HuH-7.5 (cell line): ENCODE data around the gene SLC35F3.

Experiments used
- DNase-seq: peaks from one replicate; pipeline ENCODE4 v3.0.0; 2011; ENCODE audit warnings: low spot score

SLC35F3 gene

DNA sequence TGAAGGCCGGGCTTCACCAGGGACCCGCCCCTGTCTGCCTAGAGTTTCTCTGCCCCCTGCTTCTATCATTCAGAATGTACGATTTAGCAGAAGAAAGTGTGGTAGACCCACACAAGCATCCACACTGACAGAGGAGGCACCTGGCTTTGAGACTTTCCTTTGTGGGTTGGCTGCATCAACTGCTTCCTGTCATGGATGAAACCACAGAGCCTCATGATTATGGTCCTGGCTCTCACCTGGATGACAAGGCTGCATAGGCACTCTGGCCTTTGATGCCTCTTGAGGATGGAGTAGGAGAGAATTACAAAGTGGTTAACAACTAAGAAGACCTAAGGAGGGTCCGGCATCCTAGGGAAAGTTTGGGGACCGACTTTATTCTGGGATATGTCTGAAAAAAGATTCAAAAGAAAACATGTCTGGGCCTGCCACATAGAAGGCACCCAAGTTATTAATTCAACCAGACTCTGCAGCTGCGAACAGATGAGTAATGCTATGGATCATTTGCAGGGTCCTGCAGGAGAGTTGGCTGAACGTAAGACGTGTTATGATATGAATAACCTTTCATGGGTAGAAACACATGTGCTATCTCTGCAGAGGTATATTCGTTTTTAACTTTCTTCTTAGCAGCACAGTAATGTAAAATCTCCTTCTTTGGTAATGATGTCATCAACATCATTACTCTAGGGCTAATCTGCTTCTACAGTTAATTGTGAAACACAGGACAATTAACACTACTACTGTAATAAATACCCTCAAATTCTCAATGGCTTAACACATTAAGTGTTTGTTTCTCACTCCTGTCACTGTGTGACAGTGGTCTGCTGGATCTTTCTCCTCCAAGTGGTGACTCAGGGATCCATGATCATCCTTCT is 136.2 kb downstream of the SLC35F3 start:
- DNase-seq: no peak

DNA sequence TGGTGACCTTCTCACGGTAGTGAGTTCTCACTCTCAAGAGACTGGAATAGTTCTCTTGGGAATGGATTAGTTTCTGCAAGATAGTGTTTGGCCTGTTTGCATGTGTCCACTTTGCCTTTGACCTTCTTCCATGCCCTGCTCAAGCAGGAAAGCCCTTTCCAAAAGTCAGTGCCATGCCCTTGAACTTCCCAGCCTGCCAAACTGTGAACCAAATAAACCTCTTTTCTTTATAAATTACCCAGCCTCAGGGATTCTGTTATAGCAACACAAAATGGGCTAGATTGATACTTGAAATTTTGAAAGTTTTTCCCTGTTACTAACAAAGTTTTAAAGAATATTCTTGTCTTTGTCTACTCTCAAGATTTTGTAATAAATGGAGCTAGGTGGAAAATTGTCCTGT is 139.6 kb downstream of the SLC35F3 start:
- DNase-seq: no peak

DNA sequence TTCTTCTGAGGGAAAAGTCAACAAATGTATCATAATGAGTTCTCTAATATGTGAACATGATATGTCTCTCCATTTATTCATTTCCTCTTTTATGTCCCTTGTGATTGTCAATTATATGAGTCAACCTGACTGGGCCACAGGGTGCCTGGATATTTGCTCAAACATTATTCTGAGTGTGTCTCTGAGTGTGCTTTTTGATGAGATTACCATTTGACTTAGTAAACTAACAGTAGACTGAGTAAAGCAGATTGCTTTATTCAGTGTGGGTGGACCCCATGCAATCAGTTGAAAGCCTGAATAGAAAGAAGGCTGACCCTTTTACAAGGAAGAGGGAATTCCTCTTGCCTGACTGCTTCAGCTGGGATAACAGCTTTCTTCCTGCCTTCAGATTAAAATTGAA is 142.6 kb downstream of the SLC35F3 start:
- DNase-seq: no peak

DNA sequence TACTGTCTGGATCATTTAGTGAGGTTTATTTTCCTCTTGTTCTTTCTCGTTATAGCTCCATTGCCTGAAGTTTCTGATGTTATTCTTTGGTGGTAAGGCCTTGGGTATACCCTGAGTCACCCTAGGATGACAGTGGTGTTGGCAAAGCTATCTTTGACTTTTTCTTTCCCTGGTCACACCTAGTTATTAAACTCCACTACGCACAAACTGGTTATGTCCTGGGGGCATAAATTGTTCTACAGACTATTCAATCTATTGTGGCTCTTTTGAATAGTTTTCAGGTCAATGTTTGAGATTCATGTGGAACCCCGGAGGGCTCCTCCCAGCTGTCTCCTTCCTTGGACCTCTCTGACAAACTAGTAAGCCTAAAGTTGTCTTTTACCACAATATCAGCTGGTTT is 157.7 kb downstream of the SLC35F3 start:
- DNase-seq: no peak

DNA sequence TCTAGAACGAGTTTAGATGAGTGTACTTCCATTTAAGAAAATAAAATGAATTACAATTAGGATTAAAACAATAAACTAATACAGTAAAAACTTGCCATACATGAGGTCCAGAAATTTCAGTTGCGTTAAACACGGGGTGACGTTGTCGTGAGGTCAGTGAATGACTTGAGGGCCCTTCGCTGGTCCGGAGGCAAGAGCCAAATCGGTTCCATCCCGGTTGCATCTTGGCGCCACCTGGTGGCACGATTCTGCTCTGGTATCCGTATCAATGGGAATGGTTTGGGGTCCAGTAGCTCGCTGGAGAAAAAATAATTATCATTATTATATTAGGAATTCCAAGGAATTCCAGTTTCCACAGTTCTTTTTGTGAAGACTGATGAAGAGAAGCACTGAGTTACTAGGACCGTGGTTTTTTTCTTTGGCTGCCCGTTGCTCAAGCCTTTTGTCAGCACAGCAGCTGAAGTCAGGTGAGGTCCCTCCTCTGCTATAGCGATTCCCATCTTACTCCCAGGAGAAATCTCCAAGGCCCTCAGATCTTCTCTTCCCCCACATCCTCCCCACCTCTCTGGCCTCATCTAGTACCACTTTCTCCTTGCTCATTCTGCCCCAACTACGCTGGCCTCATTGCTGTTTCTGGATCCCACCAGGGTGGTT is 161.4 kb downstream of the SLC35F3 start:
- DNase-seq: peak; percentile 40

DNA sequence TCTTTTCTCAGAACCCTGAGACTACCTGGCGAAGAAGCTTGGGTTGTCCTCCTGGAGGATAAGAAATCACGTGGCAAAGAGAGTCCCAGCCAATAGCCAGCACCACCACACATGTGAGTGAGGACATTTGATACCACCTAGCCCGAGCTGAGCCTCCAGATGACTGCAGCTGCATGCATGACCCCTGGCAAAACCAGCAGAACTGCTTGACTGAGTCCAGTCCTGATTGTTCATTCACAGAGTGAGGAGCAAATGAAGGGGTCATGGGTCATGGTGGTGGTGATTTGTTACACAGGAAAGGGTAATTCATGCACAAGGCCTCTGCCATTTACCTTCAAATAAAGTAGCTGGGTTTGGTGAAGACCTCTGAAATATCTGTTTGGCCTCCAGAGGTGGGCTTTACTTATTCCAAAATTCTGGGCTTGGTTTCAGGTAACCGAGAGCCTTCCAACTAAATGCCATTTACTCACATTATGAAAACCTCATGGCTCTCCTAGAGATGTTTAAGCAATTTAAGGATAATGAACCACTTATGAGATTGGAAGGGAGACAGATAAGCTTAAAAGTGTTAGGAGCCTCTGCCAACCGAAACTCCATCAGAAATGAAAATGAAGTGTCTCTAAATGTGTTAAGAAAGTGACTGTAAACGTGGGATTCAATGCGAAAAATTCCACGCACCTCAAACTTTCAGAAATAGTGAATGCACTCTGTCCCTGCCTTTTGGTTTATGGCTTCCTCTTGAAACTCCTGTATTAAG is 163.3 kb downstream of the SLC35F3 start:
- no peak for DNase-seq

DNA sequence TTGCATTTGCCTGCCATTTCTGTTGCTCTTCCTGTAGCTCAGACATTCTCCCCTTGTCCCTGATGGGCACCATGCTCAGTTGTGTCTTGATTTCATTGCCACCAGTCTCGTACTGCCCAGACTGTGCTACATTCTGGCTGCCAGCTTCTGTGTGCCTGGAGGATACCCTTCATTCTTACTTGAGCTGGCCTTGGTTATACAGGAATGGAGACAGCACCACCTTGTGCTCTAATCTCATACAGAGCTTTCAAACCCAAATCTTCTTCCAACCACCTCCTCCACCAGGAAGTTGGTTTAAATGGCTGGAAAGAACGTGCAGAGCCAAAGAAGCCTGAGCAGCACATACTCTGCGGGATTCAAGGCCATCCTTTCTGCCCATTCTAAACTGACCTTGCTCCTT is 165.3 kb downstream of the SLC35F3 start:
- DNase-seq: no peak

DNA sequence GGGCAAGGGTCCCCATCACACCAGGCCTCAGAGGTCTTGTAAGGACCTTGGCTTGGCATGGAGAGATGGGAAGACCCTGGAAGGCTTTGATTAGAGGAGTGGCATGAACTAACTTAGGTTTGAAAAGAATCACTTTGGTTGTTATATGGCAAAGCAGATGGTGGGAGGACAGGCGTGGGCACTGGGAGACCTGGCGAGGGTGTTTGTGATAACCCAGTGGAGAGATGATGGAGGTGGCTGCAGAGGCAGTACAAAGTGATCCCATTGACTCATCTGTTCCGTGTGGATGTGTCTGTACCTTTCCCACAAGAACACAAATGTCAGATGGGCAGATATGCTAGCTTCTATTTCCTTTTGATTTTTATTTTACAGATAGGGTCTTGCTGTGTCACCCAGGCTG is 168.3 kb downstream of the SLC35F3 start:
- no peak for DNase-seq

DNA sequence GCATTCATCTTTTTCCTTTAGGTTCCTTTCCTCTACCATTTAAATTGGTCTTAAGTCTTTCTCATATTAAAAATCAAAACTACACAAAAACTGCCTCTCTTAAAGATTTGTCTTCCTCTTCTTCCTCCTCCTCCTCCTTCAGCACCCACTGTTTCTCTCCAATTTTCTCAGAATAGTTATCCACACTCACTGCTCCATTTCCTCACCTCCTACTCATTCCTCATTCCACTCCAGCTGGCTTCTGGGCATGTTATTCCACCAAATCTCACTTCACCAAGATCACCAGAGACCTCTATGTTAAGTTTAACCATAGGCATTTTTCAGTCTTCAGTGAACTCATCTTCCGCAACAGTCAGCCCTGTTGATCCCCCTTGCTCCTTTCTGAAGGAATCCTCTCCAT is 173.7 kb downstream of the SLC35F3 start:
- no peak for DNase-seq

DNA sequence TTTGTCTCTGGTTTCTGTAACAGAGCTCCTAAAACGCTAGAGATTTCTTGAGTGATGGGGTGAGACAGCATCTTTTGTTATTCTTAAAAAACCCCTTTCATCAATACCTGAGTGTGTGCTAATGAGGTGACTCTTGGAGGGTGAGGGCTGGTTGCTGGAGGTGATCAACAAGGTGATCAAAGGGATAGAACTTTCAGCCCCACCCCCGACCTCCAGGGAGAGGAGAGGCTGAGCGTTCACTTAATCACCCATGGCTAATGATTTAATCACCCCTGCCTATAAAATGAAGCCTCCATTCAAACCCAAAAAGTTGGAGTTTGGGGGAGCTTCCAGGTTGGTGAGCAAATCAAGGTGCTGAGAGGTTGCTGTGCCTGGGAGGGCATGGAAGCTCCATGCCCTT is 175.4 kb downstream of the SLC35F3 start:
- DNase-seq: no peak

DNA sequence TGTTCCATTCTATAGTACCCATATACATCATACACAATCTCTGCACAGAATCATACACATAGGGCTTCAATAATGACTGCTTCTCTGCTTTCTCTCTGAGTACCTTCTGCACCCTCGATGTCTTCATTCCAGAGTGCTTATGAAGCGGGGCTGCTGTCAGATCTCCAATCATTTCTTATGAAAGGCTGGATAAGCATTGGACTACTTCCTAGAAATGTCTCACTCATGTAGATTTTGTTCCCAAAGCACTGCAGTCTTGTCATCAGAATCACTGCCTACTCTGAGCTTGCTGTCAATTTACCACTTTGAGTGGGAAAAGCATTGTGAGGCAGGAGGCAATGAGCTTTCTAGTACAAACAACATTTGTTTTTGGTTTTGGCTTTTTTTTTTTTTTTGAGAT is 179.0 kb downstream of the SLC35F3 start:
- no peak for DNase-seq

DNA sequence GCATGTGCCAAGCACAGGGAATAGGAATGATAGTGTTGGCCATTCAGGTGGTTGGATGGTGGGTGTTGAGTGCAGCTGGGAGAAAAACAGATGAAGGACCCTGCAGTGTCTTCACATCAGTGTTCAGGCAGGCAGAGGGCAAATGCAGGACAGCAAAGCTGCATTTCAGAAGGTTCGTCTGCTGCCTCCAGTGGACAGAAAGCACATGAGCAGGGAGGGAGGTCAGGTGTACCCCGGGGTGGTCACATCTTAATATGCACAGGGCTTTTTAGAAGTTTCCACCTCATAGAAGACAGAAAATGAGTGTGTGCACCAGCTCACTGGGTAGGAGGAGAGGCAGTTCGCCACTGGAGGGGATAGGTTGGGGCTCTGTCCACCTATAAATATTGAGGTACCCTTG is 184.9 kb downstream of the SLC35F3 start:
- DNase-seq: no peak

DNA sequence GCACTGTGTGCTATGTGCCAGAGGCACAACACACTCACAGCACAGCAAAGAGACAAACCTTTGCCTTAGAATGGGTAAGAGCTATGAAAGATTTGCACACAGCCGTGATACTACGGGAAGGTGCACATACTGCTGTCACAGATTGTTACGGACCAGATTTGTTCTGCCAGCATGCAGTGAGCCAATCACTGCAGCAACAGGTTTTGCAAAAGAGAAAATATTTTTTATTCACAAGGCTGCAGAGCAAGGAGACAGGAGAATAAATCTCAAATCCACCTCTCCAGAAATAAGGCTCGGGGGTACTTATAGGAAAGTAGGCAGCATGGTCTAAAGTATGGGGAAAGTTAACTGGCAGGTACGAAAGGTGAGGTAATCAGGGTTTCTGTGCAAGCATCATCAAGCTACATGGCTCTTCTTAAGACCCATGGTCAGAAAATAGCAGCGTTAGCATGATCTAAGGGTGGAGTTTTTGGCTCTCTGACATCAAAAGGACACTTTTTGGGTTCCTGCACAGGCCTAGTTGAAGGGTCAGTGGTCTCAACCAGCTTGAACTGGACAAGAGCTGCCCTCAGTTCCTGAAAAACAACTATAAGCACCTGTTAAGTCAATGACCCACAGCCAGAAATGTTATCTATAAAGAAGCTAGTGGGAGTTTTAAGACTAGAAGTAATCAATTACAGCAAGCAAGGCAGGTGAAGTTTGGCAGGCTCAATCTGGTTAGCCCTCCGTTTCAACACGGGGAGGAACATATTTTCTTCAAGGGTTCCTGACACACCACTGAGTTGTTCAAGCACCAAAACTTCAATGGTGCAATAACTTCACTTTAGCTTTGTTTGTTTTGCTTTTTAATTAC is 186.0 kb downstream of the SLC35F3 start:
- DNase-seq: no peak

DNA sequence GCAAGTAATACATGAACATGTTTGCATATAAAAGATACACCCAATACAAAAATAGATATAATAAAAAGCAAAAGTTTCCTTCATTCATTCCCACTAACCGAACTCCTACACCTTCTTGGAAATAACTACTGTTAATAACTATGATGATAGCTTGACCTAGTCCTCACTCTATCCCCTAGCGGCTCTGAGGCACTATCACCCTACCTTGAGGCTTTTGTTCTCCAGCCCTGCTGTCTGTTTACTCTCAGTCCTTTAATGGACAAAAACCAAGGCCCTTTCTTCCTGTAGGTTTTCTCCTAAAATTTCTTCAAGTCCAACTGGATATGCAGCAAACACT is 186.6 kb downstream of the SLC35F3 start:
- DNase-seq: no peak

DNA sequence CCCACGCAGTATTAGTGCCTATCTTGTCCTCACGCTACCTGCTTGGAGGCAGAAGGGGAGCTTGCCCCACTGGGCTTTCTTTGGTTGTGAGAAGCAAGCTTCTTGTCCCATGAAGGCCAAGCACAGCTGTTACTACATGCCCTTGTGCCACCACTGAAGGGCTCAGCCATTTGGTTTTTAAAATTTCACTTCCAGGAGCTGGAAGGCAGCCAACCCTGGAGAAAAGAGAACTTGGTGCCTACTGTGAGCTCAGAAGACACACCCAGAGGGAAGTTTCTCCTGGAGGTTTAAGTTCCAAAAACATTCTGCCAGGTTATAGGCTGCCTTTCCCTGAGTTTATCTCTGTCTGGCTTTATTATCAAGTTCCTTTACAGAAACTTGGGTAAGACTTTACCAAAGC is 187.4 kb downstream of the SLC35F3 start:
- DNase-seq: no peak

DNA sequence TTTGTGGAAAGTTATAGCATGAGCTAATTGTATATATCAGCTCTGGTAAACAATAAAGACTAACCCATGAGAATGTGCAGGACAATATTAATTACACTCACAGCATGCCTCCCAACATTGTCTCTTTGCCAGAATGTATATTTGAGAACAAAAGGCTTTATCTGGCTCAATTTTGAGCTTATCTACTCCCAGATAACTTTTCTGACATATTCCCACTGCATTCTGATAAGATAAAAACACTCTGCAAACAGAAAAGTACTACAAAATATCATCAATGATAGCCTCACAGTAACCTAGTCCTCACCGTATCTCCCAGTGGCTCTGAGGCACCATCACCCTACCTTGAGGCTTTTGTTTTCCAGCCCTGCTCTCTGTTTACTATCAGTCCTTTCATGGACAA is 188.6 kb downstream of the SLC35F3 start:
- no peak for DNase-seq

DNA sequence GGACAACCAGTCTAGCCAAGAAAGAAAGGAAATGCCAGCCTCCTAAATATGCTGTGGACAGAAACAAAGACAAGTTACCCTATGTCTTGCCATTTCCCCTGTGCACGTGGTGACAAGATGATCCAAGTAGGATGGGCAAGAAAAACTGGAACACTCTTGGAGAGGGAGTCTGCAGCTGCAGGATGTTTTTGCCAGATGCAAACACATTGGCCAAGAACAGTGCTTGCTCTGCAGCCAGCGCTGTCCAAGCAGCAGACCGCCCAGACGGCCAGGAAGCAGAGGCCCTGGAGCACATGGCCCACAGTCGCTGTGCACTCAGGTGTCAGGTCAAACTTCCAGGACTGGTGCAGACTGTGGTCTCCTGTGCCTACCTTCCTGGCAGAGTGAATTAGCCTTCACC is 189.3 kb downstream of the SLC35F3 start:
- no peak for DNase-seq

DNA sequence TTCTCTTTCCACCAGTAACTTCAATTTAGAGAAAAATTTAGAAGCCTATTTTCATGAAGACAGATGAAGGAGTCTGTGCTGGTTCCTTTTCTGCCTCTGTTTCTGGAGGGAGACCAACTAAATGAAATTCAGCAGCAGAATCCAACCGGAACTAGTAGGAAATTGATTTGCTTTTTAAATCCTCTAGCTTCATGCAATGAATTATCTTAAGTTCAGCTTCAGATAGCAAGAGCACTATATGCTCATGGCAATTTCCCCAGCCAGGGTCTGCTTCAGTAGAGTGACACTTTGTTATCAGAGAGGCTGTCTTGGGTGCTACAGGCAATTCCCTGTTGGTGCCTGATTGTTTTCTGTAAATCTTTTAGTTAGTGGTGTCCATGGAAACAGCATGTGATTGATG is 189.7 kb downstream of the SLC35F3 start:
- no peak for DNase-seq

DNA sequence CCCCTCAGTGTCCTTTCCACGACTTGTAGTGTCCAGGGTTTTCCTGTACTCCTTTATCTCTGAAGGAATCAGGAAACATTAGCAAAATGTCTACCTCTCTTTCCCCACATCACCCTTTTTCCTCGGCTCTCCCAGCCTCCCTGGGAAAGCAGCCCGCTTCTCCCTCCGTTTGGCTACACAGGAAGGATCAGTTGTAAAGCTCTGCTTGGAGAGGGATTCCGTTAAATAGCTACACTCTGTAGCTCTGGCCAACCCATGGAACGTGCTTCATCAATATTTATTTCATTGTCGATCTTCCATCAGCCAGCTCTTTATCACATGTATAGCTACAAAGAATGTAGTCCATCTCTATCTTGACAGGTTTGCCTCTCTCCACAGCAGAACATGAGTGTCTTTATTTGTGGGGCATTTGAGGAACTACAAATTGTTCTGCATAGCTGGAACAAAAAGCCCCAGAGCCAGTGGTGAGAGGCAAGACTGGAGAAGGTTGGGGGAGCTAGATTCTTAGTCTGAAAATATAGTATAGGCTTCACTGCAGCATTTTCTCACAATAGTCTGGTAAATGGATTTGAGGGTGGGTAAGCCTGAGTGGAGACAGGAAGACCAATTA is 191.8 kb downstream of the SLC35F3 start:
- no peak for DNase-seq

DNA sequence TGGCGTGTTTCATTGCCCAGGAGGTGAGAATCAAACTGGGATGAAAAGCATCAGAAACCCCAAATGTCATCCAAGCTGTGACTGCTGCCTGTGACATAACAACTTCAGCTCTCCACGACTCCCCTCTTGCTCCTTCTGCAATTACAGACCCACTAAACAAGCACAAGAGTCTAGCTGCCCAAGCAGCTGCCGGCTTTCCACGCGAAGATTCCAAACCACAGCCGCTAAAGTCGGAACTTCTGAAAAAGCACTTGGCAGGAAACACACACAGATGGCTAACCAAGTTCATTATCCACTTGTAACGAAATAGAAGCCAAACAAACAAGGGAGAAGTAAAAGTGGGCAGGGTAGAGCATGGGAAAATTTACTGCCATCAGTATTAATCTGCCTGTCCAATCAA is 198.1 kb downstream of the SLC35F3 start:
- DNase-seq: no peak

DNA sequence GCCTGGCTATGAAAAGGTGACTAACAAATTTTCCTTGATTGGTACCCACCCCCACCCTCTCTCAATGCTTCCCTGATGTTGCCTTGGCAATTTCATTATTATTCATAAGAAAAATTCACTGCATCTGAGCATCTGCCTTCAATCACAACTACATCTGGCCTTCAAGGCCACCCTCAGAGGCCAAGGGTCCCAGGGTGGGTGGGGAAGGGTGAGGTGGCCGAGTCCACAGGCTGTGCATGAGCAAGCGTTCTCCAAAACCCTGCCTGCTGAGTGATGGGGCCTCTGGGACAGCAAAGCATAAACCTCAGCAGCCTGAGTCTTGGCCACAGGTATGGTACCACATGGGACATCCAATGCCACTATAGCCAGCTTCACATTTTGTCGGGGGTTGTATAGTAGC is 198.7 kb downstream of the SLC35F3 start:
- DNase-seq: no peak

DNA sequence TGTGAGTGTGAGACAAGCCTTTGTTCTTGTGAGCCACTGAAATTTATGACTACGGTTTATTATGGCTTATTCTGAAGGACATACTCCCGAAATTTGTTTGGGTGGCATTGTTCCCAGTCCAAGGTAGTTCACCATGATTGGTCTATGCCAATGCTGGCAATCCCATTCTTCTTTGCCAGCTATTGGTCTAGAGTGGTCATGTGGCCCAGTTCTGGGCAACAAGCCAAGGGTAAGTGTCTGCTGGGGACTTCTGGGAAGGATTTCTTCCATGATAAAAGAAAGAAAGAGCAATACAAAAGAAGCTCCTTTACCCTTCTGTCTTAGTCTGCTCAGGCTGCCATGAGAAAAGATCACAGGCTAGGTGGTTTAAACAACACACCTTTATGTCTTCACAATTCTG is 201.6 kb downstream of the SLC35F3 start:
- no peak for DNase-seq
